ENCODE measurements around the gene AQP5. TPM values are rescaled to one million over a fixed set of nuclear protein-coding genes. Genes with fewer than 3 reads are reported as not detected.

The AQP5 gene
- total RNA-seq, 1 donor from 2014 or later, result not detected

- DNase-seq (ENCODE audit: low spot score), result no peak
- ATAC-seq, result no peak
Measured at GRCh38 chr12:49949866-49950265, 11.8 kb upstream of the AQP5 start.

DNA sequence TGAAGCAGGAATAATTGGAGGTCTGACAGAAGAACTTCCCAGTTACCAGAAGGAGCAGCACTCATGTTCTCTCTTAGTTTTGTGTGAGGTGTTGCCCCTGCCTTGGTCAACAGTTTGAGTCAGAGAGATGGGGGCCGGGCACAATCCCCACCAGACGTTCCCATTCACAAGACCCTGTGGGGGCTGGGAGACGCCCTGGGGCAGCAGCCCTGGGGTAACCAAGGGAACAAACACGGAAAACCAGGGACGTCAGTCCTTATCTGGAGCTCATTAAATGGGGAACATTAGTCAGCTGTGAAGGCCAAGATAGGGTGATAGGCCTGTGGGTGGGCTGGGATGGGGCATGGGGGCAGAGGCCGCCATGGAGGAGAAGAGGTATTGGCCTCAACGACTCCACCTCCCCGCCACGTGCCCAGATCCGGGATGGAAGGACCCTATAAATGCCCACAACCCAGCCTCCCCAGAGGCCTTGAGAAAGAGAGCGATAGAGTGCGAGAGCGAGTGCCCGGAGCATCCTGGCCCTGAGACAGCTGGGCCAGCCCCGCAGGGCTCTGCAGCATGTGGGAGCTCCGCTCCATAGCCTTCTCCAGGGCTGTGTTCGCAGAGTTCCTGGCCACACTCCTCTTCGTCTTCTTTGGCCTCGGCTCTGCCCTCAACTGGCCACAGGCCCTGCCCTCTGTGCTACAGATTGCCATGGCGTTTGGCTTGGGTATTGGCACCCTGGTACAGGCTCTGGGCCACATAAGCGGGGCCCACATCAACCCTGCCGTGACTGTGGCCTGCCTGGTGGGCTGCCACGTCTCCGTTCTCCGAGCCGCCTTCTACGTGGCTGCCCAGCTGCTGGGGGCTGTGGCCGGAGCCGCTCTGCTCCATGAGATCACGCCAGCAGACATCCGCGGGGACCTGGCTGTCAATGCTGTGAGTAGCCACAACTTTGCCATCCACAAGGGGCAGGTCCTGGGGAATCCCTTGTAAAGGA lies 11.1 kb upstream of the AQP5 start, which contains the start of gene AQP2:
Gene AQP2 (plus strand): TSS at position 465 of the 979 bp plus-strand sequence. CDS start 94 bp downstream, at position 559.
- ATAC-seq, result no peak
- DNase-seq (ENCODE audit: low spot score), result no peak

- DNase-seq (ENCODE audit: low spot score), result no peak
- no peak for ATAC-seq
Measured at GRCh38 chr12:49951411-49952240, 10.0 kb upstream of the AQP5 start.

DNA sequence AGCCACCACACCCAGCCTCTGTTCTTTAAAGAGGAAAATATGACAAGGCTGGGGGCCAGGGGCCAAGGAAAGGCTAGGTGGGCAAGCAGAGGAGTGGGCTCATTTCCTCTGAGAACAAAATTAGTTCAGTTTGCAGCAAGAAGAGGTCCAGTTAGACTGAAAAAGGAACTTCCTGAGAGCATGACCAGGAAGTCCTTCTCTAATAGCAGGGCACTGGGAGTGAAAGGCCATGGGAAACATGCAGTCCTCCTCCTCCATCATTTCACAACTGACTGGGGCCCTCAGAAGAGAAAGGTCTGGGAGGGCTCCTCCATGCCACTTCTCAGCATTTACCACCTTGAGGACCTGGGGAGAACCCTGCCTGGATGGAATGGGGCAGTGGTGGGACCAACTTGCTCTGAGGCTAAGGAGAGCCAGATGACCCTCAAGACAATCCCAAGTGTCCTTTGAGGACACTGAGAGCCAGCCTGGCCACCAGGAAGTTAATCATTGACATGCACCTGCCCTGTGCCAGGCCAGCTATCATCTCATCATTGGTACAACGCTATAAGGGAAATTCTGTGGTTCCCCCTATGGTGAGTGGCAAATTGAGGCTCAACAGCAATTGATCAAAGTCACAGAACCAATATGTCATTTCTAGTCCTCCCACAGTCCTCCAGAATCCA lies 9.1 kb upstream of the AQP5 start:
- ATAC-seq, result peak; percentile 63
- DNase-seq (ENCODE audit: low spot score), result no peak

DNA sequence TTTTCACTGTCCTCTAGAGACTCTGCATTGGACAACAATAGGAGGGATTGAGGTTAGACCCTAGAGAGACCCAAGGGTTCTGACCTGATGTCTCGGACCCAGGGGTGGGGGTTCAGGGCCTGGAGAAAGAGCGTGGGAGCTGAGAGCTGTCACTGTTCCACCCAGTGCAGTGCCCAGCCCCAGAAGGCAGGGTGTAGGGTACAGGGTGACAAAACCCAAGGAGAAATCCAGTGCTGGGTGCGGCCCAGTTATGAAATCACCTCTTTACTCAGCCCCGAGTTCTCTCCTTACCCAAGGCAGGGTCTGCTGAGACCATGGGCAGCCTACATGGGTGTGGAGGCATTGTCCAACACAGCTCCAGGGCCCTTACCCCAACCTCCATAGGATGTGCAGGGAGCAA lies 8.5 kb upstream of the AQP5 start:
- no peak for DNase-seq (ENCODE audit: low spot score)
- no peak for ATAC-seq

- ATAC-seq, result no peak
- DNase-seq (ENCODE audit: low spot score), result no peak
Measured at GRCh38 chr12:49953961-49954846, 7.5 kb upstream of the AQP5 start.

DNA sequence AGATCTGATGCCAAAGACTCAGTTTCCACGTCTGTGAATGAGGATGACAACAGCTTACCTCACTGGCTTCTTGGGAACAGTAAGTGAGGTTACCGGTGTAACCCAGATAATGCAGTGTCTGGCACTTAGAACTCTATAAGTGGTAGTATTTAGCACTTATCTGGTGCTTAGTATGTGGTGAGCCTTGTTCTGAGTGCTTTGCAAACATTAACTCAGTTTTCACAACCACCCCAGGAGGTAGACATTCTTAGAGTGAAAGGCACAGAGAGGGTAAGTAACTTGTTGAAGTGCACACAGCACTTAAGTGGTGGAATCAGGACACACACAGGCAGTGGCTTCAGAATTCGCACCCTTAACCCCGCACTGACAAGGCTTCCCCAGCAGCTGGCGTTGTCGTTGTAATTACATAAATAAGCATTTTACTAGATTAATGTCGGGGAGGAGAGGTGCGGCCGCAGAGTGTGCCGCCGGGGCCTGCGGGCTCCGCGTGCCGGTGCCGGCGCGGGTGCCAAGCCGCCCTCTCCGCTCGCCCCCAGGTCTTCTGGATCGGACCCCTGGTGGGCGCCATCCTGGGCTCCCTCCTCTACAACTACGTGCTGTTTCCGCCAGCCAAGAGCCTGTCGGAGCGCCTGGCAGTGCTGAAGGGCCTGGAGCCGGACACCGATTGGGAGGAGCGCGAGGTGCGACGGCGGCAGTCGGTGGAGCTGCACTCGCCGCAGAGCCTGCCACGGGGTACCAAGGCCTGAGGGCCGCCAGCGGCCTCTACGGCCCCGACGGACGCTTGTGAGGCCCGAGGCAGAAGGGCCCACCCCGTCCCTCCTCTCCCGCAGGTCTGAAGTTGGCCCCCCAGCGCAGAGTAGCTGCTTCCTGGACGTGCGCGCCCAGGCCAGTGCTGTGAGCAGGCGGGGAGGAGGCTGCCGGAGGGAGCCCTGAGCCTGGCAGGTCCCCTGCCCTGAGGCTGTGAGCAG lies 6.5 kb upstream of the AQP5 start:
- ATAC-seq (no peak), DNase-seq (ENCODE audit: low spot score) (no peak)

DNA sequence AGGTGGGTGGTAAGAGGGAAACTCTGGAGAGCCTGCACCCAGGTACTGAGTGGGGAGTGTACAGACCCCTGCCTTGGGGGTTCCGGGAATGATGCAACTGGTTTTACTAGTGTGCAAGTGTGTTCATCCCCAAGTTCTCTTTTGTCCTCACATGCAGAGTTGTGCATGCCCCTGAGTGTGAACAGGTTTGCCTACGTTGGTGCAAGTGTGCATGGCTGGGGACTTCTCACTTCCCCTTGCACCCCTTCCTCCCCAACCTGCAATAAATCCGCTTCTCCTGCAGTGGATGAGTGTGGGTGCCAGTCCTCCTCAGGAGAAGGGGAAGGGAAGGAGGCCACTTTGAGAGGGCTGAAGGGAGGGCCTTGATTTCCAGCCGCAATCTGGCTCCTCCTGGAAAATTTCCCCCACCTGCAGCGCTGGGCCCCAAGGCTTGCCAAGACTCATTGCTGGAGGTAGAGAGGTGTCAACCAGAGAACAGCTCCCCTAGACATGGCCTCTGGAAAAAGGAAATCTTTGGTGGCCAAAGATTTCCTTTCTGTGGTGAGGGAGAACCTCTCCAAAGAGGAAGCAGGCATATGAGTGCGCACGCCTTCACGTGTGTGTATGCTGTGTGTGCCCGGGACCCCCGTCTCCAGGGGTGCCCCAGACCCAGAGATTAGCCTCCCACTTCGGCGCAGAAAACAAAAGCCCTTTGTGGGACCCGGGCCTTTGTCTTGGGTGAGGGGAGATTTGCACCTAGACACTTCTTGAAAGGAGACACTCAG lies 5.6 kb upstream of the AQP5 start:
- DNase-seq (ENCODE audit: low spot score) (no peak), ATAC-seq (no peak)

DNA sequence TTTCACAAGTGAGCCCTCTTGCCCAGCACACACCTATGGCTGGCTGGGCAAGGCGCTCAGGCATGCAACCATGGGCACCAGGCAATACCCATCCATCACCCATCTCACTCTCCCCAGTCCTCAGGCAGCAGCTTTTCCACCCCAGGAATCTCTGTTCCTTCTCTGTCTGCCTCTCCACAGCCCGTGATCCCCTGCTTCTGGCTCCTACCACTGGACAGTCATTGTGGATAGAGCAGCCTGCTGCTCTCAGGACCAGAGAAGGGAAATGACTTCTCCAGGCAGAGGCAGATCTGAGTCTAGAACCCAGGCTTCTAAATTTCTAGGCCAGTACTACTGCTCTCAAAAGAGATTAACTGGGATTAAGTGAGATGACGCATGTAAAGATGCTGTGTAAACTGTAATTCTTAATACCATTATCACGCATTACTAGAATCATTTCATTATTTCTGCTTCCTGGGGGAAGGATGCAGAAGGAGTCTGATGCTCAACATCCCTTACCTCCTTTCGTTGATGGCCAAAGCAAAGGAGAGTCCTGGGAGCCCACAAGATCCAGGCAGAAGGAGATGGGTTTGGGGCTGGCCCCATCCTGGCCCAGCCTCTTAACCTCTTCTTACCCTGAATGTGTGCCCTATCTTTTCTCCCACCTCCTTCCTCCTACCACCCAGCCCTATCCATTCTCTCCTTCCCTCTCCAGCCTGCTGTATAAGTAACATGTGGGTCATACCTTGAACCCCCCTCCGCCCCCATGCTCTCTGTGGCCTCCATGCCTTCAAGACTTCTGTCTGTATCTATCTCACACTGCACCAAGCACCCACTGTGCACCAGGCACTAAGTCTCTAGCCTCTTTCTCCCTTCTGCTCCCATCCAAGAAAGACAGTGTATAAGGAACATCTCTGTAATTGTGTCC lies 4.8 kb upstream of the AQP5 start:
- DNase-seq (ENCODE audit: low spot score) (no peak), ATAC-seq (no peak)

GRCh38 chr12:49957570-49957967 lies 4.1 kb upstream of the AQP5 start:
- ATAC-seq (no peak), DNase-seq (ENCODE audit: low spot score) (no peak)

DNA sequence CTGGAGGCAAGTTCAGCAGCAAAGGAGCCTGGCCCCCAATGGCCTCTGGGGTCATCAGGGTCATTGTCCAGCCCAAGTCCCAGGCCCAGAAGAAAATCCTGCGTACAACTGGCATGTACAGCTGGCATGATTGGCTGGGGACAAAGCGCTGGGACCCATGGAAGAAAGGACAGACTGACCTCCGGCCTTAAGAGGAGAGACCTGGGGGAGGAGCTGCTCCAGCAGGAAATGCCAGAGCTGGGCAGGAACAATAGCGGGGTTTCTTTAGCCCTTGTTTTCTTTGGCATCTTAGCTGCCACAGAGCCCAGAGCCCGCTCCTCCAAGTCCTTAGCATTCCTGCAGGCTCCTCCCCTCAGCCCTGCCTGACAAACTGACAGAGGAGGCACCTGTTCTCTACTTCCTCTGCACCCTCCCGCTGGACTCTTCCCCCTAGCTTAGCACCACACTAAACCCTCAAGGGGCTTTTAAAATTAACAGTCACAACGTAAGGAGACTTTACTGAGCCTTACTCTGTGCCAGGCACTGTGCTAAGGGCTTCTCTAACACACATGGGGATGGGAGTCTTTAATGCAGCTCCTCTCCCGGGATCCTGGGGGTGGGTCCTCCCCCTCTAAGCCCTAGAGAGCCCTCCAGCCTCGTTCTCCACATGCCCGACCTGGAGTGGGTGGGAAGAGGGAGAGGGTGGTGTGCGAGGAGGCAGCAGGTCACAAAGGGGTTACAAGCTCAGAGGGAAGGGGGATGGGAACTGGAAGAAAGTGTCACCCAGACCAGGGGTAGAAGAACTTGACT lies 1.8 kb upstream of the AQP5 start:
- DNase-seq (ENCODE audit: low spot score) (no peak), ATAC-seq (no peak)

DNA sequence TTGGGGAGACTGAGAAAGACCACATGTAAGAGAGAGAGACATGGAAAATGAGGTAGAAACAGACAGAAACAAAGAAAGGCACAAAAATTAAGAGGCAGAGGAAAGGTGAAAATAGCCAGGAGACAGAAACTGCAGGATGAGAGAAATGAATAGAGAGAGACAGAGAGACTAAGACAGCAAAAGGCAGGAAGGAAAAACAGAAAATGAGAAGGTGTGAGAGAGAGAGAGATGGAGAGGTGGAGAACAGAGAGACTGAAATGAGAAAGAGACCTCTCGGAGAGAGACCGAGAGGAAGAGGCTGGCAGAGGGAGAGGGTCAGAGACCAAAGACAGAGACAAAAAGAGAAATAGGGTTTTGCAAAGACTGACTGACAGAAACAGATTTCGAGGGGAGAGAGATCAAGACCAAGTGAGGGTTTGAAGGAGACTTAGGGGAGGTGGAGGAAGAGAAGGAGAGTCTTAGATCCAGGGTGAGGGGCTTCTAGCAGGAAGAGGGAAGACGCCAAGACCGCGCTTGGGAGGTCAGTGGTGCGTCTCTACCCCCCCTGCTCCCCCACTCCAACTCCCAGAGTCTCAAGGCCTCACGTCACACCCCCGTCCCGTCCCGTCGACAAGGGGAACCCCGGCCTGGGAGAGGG lies 1.1 kb upstream of the AQP5 start:
- no peak for ATAC-seq
- DNase-seq (ENCODE audit: low spot score), result no peak

DNA sequence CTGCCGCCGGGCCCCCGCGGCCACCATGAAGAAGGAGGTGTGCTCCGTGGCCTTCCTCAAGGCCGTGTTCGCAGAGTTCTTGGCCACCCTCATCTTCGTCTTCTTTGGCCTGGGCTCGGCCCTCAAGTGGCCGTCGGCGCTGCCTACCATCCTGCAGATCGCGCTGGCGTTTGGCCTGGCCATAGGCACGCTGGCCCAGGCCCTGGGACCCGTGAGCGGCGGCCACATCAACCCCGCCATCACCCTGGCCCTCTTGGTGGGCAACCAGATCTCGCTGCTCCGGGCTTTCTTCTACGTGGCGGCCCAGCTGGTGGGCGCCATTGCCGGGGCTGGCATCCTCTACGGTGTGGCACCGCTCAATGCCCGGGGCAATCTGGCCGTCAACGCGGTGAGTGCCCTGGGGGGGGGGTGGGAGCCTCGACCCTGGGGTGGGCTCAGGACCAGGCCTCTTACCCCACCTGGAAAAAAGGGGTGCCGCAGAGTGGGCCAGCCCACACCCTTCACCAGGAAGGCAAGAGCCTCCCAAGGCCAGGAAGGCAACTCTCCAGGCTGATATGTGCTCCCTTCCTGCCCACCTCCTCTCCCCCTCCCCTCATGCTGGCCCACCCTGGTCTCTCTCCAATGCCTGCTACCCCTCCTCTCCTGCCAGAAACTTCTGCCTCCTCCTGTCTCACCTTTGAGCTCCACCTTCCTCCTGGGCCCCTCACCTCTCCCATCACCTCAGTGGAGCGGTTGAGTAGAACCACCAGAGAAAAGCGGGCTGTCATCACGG lies 507 bp downstream of the AQP5 start:
- ATAC-seq (no peak), DNase-seq (ENCODE audit: low spot score) (no peak)

DNA sequence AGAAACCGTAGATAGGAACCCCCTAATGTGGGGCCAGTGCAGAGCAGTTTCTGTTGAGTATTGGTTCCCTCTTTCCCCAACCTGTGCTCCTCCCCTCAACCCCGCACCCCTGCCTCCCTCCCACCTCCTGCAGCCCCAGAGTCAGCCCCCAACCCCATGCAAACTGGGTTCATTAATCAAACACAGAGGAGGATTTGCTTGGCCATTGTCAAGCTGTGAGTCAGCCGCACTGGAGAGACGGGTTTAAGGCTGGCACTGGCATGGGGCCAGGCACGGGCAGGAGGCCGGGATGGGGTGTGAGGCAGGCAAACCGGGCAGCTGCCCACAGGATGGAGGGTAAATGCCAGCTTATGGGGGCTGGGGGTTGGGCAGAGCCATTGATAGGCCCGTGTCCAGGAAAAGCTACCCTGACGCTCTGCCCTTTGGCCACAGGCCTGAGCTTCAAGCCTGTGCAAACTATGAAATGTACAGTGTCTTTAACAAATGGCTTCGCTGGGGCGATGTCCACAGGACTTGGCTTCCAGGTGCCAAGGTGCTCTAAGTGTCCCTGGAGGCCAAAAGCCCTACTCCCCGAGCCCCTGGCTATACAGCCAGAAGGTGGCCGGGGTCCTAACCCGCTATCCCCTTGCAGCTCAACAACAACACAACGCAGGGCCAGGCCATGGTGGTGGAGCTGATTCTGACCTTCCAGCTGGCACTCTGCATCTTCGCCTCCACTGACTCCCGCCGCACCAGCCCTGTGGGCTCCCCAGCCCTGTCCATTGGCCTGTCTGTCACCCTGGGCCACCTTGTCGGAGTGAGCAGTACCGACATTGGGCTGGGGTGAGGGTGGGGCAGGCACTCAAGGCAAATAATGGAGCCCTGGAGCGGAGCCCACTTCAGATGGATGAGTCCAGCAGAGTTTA lies 1.4 kb downstream of the AQP5 start:
- ATAC-seq (peak; percentile 70), DNase-seq (ENCODE audit: low spot score) (peak; percentile 93)

Measured in left lobe of liver (tissue), 2 donors.